IMR-90 (cell line): ENCODE measurements around the gene SLC22A5. TPM values are rescaled to one million over a fixed set of nuclear protein-coding genes. Genes with fewer than 3 reads are reported as not detected.

Experiments
- ATAC-seq: fragments of 200-7000 bp; cut with Tn5 transposase; 2 replicates; pipeline ENCODE4 v1.9.1; 2020; ENCODE audit warnings: low read depth, mild to moderate bottlenecking, moderate library complexity
- BruUV-seq: library from RNA; stranded (reverse); fragments of 400-500 nt; replicated peaks from 2 replicates; lab custom pipeline; 2021; lab: Mats Ljungman, UMichigan
- CTCF ChIA-PET: fragments of 300-600 bp; formaldehyde crosslinking; extraction: SDS; loops from one replicate; lab custom pipeline; 2021; ENCODE audit warnings: antibody characterized with exemption; lab: Yijun Ruan, JAX
- POLR2A ChIA-PET: fragments of 300-600 bp; sonication (Branson Sonifier 250); formaldehyde crosslinking; loops from one replicate; lab custom pipeline; 2022; ENCODE audit warnings: antibody characterized with exemption; ENCODE audit not compliant: unreplicated experiment; lab: Charles Lee
- DNase-seq: peaks from one replicate; pipeline ENCODE4 v3.0.0; 2013
- H2AFZ ChIP-seq: replicated peaks from 2 replicates; pipeline ENCODE3; 2013; ENCODE audit warnings: low read length, mild to moderate bottlenecking; ENCODE audit not compliant: poor library complexity
- H2AK5ac ChIP-seq: 2 replicates; pipeline ENCODE4 v1.6.1; 2013; ENCODE audit warnings: low read depth, low read length, inconsistent platforms
- H2AK9ac ChIP-seq: replicated peaks from 2 replicates; pipeline ENCODE3; 2013; ENCODE audit warnings: mild to moderate bottlenecking, low read depth, low read length, moderate library complexity; ENCODE audit not compliant: poor library complexity
- H2BK120ac ChIP-seq: 2 replicates; pipeline ENCODE4 v1.6.1; 2013; ENCODE audit warnings: low read depth, low read length, inconsistent platforms
- H2BK15ac ChIP-seq: 3 replicates; pipeline ENCODE4 v1.6.1; 2013; ENCODE audit warnings: low read depth, low read length, inconsistent platforms
- H2BK20ac ChIP-seq: 2 replicates; pipeline ENCODE4 v1.6.1; 2013; ENCODE audit warnings: low read depth, mild to moderate bottlenecking, inconsistent platforms, low read length, moderate library complexity
- H2BK5ac ChIP-seq: 2 replicates; pipeline ENCODE4 v1.6.1; 2013; ENCODE audit warnings: mild to moderate bottlenecking, low read depth, low read length, inconsistent platforms; ENCODE audit not compliant: poor library complexity, severe bottlenecking
- H3K14ac ChIP-seq: replicated peaks from 2 replicates; pipeline ENCODE4 v1.6.1; 2013; ENCODE audit warnings: low read depth, low read length, inconsistent platforms
- H3K18ac ChIP-seq: 2 replicates; pipeline ENCODE4 v1.6.1; 2013; ENCODE audit warnings: low read depth, low read length, control low read depth
- H3K23ac ChIP-seq: 2 replicates; pipeline ENCODE4 v1.6.1; 2013; ENCODE audit warnings: low read depth, low read length, inconsistent platforms
- H3K27ac ChIP-seq: 2 replicates; pipeline ENCODE4 v1.5.1; 2013; ENCODE audit warnings: mild to moderate bottlenecking, control low read depth, low read length; ENCODE audit not compliant: insufficient read depth
- H3K27me3 ChIP-seq: 2 replicates; pipeline ENCODE4 v1.6.1; 2013; ENCODE audit warnings: low read length; ENCODE audit not compliant: control insufficient read depth, insufficient read depth
- H3K36me3 ChIP-seq: 2 replicates; pipeline ENCODE4 v1.6.1; 2013; ENCODE audit warnings: low read length, mixed read lengths; ENCODE audit not compliant: control insufficient read depth, insufficient read depth
- H3K4ac ChIP-seq: 2 replicates; pipeline ENCODE4 v1.6.1; 2013; ENCODE audit warnings: low read depth, low read length, inconsistent platforms
- H3K4me1 ChIP-seq: 2 replicates; pipeline ENCODE4 v1.6.1; 2013; ENCODE audit warnings: low read length, mixed read lengths; ENCODE audit not compliant: control insufficient read depth, insufficient read depth
- H3K4me2 ChIP-seq: 2 replicates; pipeline ENCODE4 v1.6.1; 2013; ENCODE audit warnings: low read depth, mild to moderate bottlenecking, control low read depth, low read length, moderate library complexity
- H3K4me3 ChIP-seq: 2 replicates; pipeline ENCODE4 v1.5.1; 2013; ENCODE audit warnings: low read depth, mild to moderate bottlenecking, control low read depth, low read length, moderate library complexity; ENCODE audit not compliant: insufficient read depth
- H3K56ac ChIP-seq: 2 replicates; pipeline ENCODE4 v1.6.1; 2013; ENCODE audit warnings: low read length, inconsistent platforms; ENCODE audit not compliant: insufficient read depth; ENCODE audit errors: extremely low read depth
- H3K79me1 ChIP-seq, 2 experiments: 2 replicates each; pipeline ENCODE4 v1.6.1; 2013; ENCODE audit warnings: low read length in 2 of 2, inconsistent platforms in 1 of 2, low read depth in 1 of 2
- H3K9ac ChIP-seq: 2 replicates; pipeline ENCODE4 v1.6.1; 2013; ENCODE audit warnings: low read depth, low read length, control low read depth
- H3K9me1 ChIP-seq: 2 replicates; pipeline ENCODE4 v1.6.1; 2013; ENCODE audit warnings: low read length, inconsistent platforms; ENCODE audit not compliant: insufficient read depth
- H3K9me3 ChIP-seq: 2 replicates; pipeline ENCODE4 v1.6.1; 2013; ENCODE audit warnings: low read length; ENCODE audit not compliant: control insufficient read depth, insufficient read depth
- H4K20me1 ChIP-seq: 2 replicates; pipeline ENCODE4 v1.6.1; 2013; ENCODE audit warnings: low read length, inconsistent platforms; ENCODE audit not compliant: insufficient read depth
- H4K5ac ChIP-seq: 2 replicates; pipeline ENCODE4 v1.6.1; 2013; ENCODE audit warnings: mild to moderate bottlenecking, low read depth, low read length, control low read depth
- H4K8ac ChIP-seq, 2 experiments: 2 replicates each; pipeline ENCODE4 v1.6.1; 2013; ENCODE audit warnings: low read depth in 2 of 2, low read length in 2 of 2, control low read depth in 1 of 2, inconsistent platforms in 1 of 2
- H4K91ac ChIP-seq: 2 replicates; pipeline ENCODE4 v1.6.1; 2013; ENCODE audit warnings: low read depth, low read length, inconsistent platforms; ENCODE audit not compliant: insufficient read depth
- BHLHE40 ChIP-seq: fragments of 150-350 bp; IDR thresholded peaks from 2 replicates; pipeline ENCODE4 v1.6.1; 2016; ENCODE audit warnings: mild to moderate bottlenecking, low read depth, low read length
- CEBPB ChIP-seq: IDR thresholded peaks from 2 replicates; pipeline ENCODE4 v1.6.1; 2012; ENCODE audit warnings: low read depth, low read length, improper control_type of control experiment
- CHD1 ChIP-seq: IDR thresholded peaks from 2 replicates; pipeline ENCODE4 v1.6.1; 2012; ENCODE audit warnings: low read depth, low read length, improper control_type of control experiment
- CTCF ChIP-seq: conservative IDR thresholded peaks from 2 replicates; pipeline ENCODE4 v1.5.1; 2012; ENCODE audit warnings: mild to moderate bottlenecking, low read depth, low read length, improper control_type of control experiment
- ELK1 ChIP-seq: fragments of 150-350 bp; IDR thresholded peaks from 2 replicates; pipeline ENCODE4 v1.6.1; 2016; ENCODE audit warnings: low read depth, mild to moderate bottlenecking, low read length, moderate library complexity, borderline replicate concordance
- FOS ChIP-seq: fragments of 150-350 bp; IDR thresholded peaks from 2 replicates; pipeline ENCODE4 v1.6.1; 2016; ENCODE audit warnings: low read depth, low read length
- MAFK ChIP-seq: IDR thresholded peaks from 2 replicates; pipeline ENCODE4 v1.6.1; 2012; ENCODE audit warnings: low read depth, low read length, improper control_type of control experiment
- MAZ ChIP-seq: IDR thresholded peaks from 2 replicates; pipeline ENCODE4 v1.6.1; 2012; ENCODE audit warnings: low read depth, mild to moderate bottlenecking, low read length, improper control_type of control experiment, moderate library complexity, borderline replicate concordance
- MXI1 ChIP-seq: IDR thresholded peaks from 2 replicates; pipeline ENCODE4 v1.6.1; 2012; ENCODE audit warnings: low read depth, mild to moderate bottlenecking, low read length, moderate library complexity, borderline replicate concordance
- NFE2L2 ChIP-seq: fragments of 150-350 bp; IDR thresholded peaks from 2 replicates; pipeline ENCODE4 v1.6.1; 2016; ENCODE audit warnings: low read depth, mild to moderate bottlenecking, low read length
- RAD21 ChIP-seq: IDR thresholded peaks from 2 replicates; pipeline ENCODE4 v1.6.1; 2012; ENCODE audit warnings: low read length, improper control_type of control experiment
- RCOR1 ChIP-seq: IDR thresholded peaks from 2 replicates; pipeline ENCODE4 v1.6.1; 2012; ENCODE audit warnings: mild to moderate bottlenecking, low read length, improper control_type of control experiment; ENCODE audit not compliant: insufficient replicate concordance
- USF2 ChIP-seq: fragments of 150-350 bp; IDR thresholded peaks from 2 replicates; pipeline ENCODE4 v1.6.1; 2017; ENCODE audit warnings: mild to moderate bottlenecking, antibody characterized with exemption, low read length, low read depth
- WGBS, 2 experiments: methylation state at CpG; one replicate each; pipeline versions ENCODE4 v1.1.5 to v1.1.7; 2013; ENCODE audit warnings: missing lambda C conversion rate in 2 of 2; ENCODE audit not compliant: insufficient read length in 1 of 2; ENCODE audit errors: extremely low coverage in 2 of 2; 5-methylcytosine and 5-hydroxymethylcytosine counted together
- dilution Hi-C: fragments of 300-500 bp; cut with HindIII; formaldehyde crosslinking; loops from one replicate; pipeline ENCODE4 v1.14.3; 2018; ENCODE audit warnings: low sequenced_read_pairs; ENCODE audit not compliant: unreplicated experiment
- in situ Hi-C: fragments of 300-500 bp; cut with MboI; formaldehyde crosslinking; loops from 3 replicates; pipeline ENCODE4 v1.14.3; 2019; ENCODE audit warnings: low sequenced_read_pairs, inconsistent platforms, mixed read lengths
- intact Hi-C: fragments of 100-400 bp; cut with micrococcal nuclease; formaldehyde crosslinking; loops from 2 replicates; pipeline ENCODE4 v1.10.0; 2022
- polyA plus RNA-seq, 3 experiments: library from polyadenylated mRNA; depleted of rRNA; stranded (reverse); fragments of >200 nt; gene quantifications; 2 replicates each; pipeline ENCODE4 v1.2.3, GENCODE V29; 2012; ENCODE audit warnings: low replicate concordance in 1 of 3
- total RNA-seq: library from RNA; depleted of rRNA; stranded (reverse); fragments of >200 nt; gene quantifications from 2 replicates; pipeline ENCODE4 v1.2.3, GENCODE V29; 2012

Gene SLC22A5
- total and polyA plus RNA-seq, 2 of the 4 experiments (the other 2 are of a cell fraction) = 6.1 to 7.1 TPM

GRCh38 chr5:132408965-132409364, 39.5 kb downstream of the SLC22A5 start:
- WGBS, 2 experiments = 33% methylated on average over 1 of the region's 2 CpGs; no CpG with 5 or more reads in 1 of the 2 experiments
- no peak overlapping the region for H3K9ac ChIP-seq
- ATAC-seq (no peak), DNase-seq (no peak)
- H3K79me1 ChIP-seq = peaks cover 8 to 25% of the 10 kb centered on the region in 2 experiments
- no peak overlapping the region for H2AK5ac ChIP-seq
- H2AK9ac ChIP-seq = no peak overlapping the region
- no peak overlapping the region for H2AFZ ChIP-seq
- no peak overlapping the region for H4K8ac ChIP-seq
- dilution Hi-C loops = no loop called here
- H3K4me2 ChIP-seq = no peak overlapping the region
- POLR2A ChIA-PET = no interaction called here
- H3K4ac ChIP-seq = no peak overlapping the region
- H3K14ac ChIP-seq = no peak overlapping the region
- no peaks in the 10 kb centered on the region for H4K20me1 ChIP-seq
- intact Hi-C loops = no loop called here
- H3K27ac ChIP-seq = no peak overlapping the region
- H3K4me1 ChIP-seq = peaks cover 11% of the 10 kb centered on the region
- H2BK15ac ChIP-seq = no peak overlapping the region
- H3K56ac ChIP-seq = no peak overlapping the region
- H2BK20ac ChIP-seq = no peak overlapping the region
- no peak overlapping the region for H2BK5ac ChIP-seq
- in situ Hi-C loops = no loop called here
- H4K5ac ChIP-seq = no peak overlapping the region
- TF ChIP-seq MAFK = no peak
- TF ChIP-seq CTCF = no peak
- TF ChIP-seq CEBPB = no peak
- no peak for TF ChIP-seq FOS
- TF ChIP-seq USF2 = no peak
- no peak for TF ChIP-seq MAZ
- no peak for TF ChIP-seq NFE2L2
- no peak for TF ChIP-seq RAD21
- no peak for TF ChIP-seq BHLHE40
- TF ChIP-seq ELK1 = no peak
- no peak for TF ChIP-seq MXI1
- TF ChIP-seq RCOR1 = no peak
- no peak for TF ChIP-seq CHD1
- no peak overlapping the region for H3K18ac ChIP-seq
- H3K4me3 ChIP-seq = no peak overlapping the region
- H4K91ac ChIP-seq = no peak overlapping the region
- CTCF ChIA-PET = no interaction called here
- H3K27me3 ChIP-seq = no peaks in the 10 kb centered on the region; the same call in 1 of the 2 replicates
- no peak overlapping the region for H2BK120ac ChIP-seq
- no peaks in the 10 kb centered on the region for H3K9me3 ChIP-seq
- BruUV-seq = no TSS peak
- no peak overlapping the region for H3K23ac ChIP-seq
- no peaks in the 10 kb centered on the region for H3K36me3 ChIP-seq
- H3K9me1 ChIP-seq = peaks cover 7% of the 10 kb centered on the region
